ENCODE measurements around the gene HLA-DQA1. TPM values are rescaled to one million over a fixed set of nuclear protein-coding genes. Genes with fewer than 3 reads are reported as not detected.
"Not testable (repeated sequence)": the region's sequence is repeated elsewhere in the genome, so short reads cannot be mapped to it uniquely, and the experiment has no call there.

Gene HLA-DQA1
- 1,375 TPM for polyA plus RNA-seq (2012; ENCODE audit: low read depth, missing spikeins)

DNA sequence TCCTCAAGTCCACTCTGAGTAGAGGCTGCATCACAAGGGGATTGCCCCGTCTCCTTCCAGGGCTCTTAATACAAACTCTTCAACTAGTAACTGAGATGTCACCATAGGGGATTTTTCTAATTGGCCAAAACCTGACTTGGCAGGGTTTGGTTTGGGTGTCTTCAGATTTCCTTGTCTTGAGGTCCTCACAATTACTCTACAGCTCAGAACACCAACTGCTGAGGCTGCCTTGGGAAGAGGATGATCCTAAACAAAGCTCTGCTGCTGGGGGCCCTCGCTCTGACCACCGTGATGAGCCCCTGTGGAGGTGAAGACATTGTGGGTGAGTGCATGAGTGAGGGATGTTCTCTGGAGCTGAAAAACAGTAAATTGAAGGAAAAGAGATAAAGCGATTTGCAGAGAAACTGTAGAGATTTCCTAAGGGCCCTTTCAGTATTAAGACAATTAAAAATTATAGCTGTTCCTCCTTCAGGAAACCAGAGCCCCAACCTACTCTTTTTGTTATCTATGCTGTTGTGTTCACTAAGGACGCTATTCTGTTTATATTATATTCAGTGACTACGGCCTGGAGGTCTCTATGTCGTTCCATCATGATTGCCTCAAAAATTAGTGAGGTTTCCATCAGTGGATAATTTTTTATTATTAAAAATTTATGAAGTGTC, at the start of gene HLA-DQA1:
TSS of gene HLA-DQA1 (plus strand) at position 188 of the 662 bp plus-strand sequence. CDS start at position 241, 53 bp downstream.
- TF ChIP-seq POLR2AphosphoS5 (IDR thresholded peaks at IDR 0.05; ENCODE audit: low read depth, low read length) (peak; percentile 99), POLR2A (IDR thresholded peaks at IDR 0.05; ENCODE audit: low read depth, low read length) (peak; percentile 99), PAX5 (IDR thresholded peaks at IDR 0.05; ENCODE audit: insufficient read depth, low read length, severe bottlenecking) (no peak), TAF1 (IDR thresholded peaks at IDR 0.05; ENCODE audit: low read depth, low read length) (peak; percentile 97), SPI1 (IDR thresholded peaks at IDR 0.05; ENCODE audit: low read depth, low read length) (no peak), POU2F2 (IDR thresholded peaks at IDR 0.05; ENCODE audit: low read depth, low read length) (peak; percentile 82)
- DNase-seq (ENCODE audit: insufficient read length, low spot score) (no peak), FAIRE-seq (peak; percentile 89)

DNA sequence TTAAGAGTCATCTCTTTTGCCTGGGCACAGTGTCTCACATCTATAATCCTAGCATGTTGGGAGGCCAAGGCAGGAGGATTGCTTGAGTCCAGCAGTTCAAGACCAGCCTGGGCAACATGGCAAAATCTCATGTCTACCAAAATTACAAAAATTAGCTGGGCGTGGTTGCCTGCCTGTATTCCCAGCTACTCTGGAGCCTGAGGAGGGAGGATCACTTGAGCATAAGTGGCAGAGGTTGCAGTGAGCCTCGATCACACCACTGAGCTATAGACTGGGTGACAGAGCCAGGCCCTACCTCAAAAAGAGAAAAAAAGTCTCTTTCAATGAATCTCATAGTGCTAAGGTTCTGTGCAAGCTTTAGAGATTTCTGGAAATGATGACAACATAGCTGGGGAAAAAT, 49.0 kb upstream of the HLA-DQA1 start:
- FAIRE-seq (no peak), DNase-seq (ENCODE audit: insufficient read length, low spot score) (no peak)
- TF ChIP-seq PAX5 (IDR thresholded peaks at IDR 0.05; ENCODE audit: insufficient read depth, low read length, severe bottlenecking) = no peak
- TF ChIP-seq POU2F2 (IDR thresholded peaks at IDR 0.05; ENCODE audit: low read depth, low read length) = no peak
- TF ChIP-seq TAF1 (IDR thresholded peaks at IDR 0.05; ENCODE audit: low read depth, low read length) = no peak
- peak; percentile 63; the same call in 1 of the 2 replicates for TF ChIP-seq POLR2AphosphoS5 (IDR thresholded peaks at IDR 0.05; ENCODE audit: low read depth, low read length)
- no peak for TF ChIP-seq SPI1 (IDR thresholded peaks at IDR 0.05; ENCODE audit: low read depth, low read length)
- TF ChIP-seq POLR2A (IDR thresholded peaks at IDR 0.05; ENCODE audit: low read depth, low read length) = peak; percentile 47; the same call in 1 of the 2 replicates

DNA sequence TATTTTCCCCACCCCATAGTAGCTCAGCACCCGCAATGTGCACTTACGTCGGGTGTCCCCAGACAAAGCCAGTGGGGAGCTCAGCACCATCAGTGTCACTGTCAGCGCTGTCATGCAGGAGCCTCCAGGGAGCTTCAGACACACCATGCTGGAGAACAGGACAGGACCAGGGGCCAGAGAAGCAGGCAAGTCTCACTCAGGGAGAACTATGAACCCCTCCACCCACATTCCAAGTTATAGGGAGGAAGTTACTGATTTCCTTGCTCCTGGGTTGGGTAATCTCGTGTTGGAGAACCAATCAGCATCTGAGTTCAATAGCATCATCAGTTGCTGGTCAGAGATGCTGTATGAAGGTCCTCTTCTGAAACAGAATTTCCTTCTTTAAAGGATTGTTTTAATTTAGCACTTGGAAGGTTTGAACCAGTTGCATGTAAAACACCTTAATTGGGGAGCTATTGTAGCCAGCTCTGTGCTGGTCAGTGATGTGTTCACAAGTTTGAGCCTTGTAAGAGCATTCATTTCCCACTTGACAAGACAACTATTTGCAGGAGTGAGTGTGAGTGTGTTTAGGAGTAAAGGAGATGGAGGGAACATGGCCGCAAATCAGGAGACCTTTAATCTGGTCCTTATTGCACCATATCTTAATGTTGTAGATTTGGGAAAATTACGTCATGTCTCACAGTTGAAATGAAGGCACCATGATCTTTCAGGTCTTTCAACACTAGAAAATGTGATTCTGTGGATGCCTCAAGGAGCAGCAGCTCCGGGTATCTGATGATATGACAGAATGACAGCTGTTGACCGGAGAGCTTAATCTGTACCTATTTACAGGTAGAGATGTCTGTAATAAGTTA, 47.4 kb upstream of the HLA-DQA1 start, which contains the start of gene HLA-DRB1:
TSS of gene HLA-DRB1 (minus strand) at position 253 of the 854 bp plus-strand sequence. CDS start at position 147, 106 bp downstream.
- DNase-seq (ENCODE audit: insufficient read length, low spot score) (no peak), FAIRE-seq (peak; percentile 100)
- TF ChIP-seq SPI1 (IDR thresholded peaks at IDR 0.05; ENCODE audit: low read depth, low read length) (peak; percentile 46; the same call in 1 of the 2 replicates), POU2F2 (IDR thresholded peaks at IDR 0.05; ENCODE audit: low read depth, low read length) (peak; percentile 65; the same call in 1 of the 2 replicates), PAX5 (IDR thresholded peaks at IDR 0.05; ENCODE audit: insufficient read depth, low read length, severe bottlenecking) (no peak), POLR2A (IDR thresholded peaks at IDR 0.05; ENCODE audit: low read depth, low read length) (peak; percentile 97), TAF1 (IDR thresholded peaks at IDR 0.05; ENCODE audit: low read depth, low read length) (peak; percentile 95), POLR2AphosphoS5 (IDR thresholded peaks at IDR 0.05; ENCODE audit: low read depth, low read length) (peak; percentile 98)

DNA sequence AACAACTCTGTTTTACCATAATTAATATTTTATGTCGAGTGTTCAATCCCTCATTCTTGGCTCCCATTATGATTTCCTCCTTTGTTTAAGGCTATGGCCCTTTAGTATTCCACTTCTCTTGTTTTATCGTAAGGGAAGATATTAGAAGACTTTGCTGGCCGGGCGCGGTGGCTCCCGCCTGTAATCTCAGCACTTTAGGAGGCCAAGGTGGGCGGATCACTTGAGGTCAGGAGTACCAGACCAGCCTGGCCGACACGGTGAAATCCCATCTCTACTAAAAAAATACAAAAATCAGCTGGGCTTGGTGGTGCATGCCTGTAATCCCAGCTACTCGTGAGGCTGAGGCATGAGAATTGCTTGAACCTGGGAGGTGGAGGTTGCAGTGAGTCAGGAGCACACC, 46.5 kb upstream of the HLA-DQA1 start:
- DNase-seq (ENCODE audit: insufficient read length, low spot score); FAIRE-seq: not testable (repeated sequence)

DNA sequence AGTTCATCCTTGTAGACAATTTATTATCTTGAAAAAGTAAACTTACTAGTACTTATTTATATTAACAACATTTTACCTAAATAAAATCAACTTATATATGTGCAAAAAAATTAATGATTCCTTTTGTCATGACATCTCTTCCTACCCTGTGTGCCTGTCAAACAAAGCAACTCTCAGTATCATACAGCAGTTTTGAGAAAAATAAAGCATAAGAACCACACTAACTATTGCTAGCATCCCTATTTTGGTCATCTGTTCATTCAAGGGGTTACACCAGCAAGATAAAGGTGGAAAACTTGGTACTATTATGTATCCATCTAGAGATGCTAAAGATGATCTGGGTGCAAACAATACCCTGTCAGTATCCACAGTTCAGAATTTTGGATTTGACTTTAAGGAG, 40.2 kb upstream of the HLA-DQA1 start:
- DNase-seq (ENCODE audit: insufficient read length, low spot score) (no peak), FAIRE-seq (no peak)
- TF ChIP-seq POU2F2 (IDR thresholded peaks at IDR 0.05; ENCODE audit: low read depth, low read length) (no peak), POLR2A (IDR thresholded peaks at IDR 0.05; ENCODE audit: low read depth, low read length) (no peak), PAX5 (IDR thresholded peaks at IDR 0.05; ENCODE audit: insufficient read depth, low read length, severe bottlenecking) (no peak), SPI1 (IDR thresholded peaks at IDR 0.05; ENCODE audit: low read depth, low read length) (no peak), TAF1 (IDR thresholded peaks at IDR 0.05; ENCODE audit: low read depth, low read length) (no peak), POLR2AphosphoS5 (IDR thresholded peaks at IDR 0.05; ENCODE audit: low read depth, low read length) (no peak)

DNA sequence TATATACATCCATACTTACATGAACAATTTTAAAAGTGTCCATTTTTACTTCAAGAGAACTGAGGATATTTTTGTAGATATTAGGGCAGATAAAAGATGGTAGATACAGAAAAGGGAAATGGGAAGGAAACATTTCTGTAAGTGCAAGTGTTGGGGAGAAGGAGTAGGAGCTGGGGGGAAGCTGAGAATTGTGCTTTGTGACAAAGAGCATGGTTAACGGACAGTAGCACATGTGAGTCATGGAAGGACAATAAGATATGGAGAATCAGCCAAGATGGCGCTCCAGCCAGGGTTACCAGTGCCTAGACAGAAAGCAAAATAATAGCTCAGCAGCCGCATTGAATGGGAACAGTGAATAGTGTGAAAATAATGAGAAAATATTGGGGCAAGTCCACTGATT, 34.8 kb upstream of the HLA-DQA1 start:
- DNase-seq (ENCODE audit: insufficient read length, low spot score) = no peak
- peak; percentile 74 for FAIRE-seq
- TF ChIP-seq POLR2A (IDR thresholded peaks at IDR 0.05; ENCODE audit: low read depth, low read length) (no peak), POU2F2 (IDR thresholded peaks at IDR 0.05; ENCODE audit: low read depth, low read length) (no peak), TAF1 (IDR thresholded peaks at IDR 0.05; ENCODE audit: low read depth, low read length) (no peak), SPI1 (IDR thresholded peaks at IDR 0.05; ENCODE audit: low read depth, low read length) (peak; percentile 5; the same call in 1 of the 2 replicates), POLR2AphosphoS5 (IDR thresholded peaks at IDR 0.05; ENCODE audit: low read depth, low read length) (no peak)

DNA sequence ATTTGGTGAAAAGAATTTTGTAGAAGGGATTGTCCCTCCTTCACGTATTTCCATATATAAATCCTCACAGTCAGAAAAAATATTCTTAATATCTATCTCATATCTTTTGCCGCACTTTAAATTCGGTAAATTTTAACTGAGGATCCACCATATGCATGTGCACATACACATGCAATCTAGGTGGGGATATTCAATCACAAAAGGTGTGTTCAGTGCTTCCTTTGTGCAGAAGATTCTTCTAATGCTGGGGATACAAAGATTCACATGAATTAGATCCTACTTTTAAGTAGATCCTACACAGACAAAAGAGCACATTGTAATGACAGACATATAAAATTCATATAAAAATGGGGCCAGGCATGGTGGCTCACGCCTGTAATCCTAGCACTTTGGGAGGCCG, 34.0 kb upstream of the HLA-DQA1 start:
- FAIRE-seq = peak; percentile 48
- DNase-seq (ENCODE audit: insufficient read length, low spot score) = no peak
- no peak for TF ChIP-seq SPI1 (IDR thresholded peaks at IDR 0.05; ENCODE audit: low read depth, low read length)
- no peak for TF ChIP-seq POLR2AphosphoS5 (IDR thresholded peaks at IDR 0.05; ENCODE audit: low read depth, low read length)
- no peak for TF ChIP-seq PAX5 (IDR thresholded peaks at IDR 0.05; ENCODE audit: insufficient read depth, low read length, severe bottlenecking)
- TF ChIP-seq TAF1 (IDR thresholded peaks at IDR 0.05; ENCODE audit: low read depth, low read length) = no peak
- TF ChIP-seq POLR2A (IDR thresholded peaks at IDR 0.05; ENCODE audit: low read depth, low read length) = no peak
- no peak for TF ChIP-seq POU2F2 (IDR thresholded peaks at IDR 0.05; ENCODE audit: low read depth, low read length)

DNA sequence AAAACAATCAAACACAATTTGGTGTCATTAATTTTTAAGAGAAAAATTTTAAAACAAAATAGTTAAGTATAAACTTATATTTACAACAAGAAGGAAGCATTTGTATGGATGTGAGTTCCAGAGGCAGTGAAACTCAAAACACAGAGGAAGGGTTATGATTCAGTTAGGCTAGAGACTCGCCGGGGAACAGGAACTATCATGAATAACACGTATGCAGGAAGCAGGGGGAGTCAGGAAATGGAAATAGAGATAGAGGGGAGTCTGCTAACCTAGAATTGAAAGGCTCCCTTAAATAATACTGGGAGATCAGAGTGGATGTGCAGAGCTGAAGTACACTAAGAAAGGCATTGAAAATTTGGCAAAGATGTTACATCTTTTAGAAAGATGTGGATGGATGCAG, 33.3 kb upstream of the HLA-DQA1 start:
- FAIRE-seq = no peak
- TF ChIP-seq SPI1 (IDR thresholded peaks at IDR 0.05; ENCODE audit: low read depth, low read length) = 0 out of 2 replicates have a peak, but pooled peaks have one; percentile 6
- 0 out of 2 replicates have a peak, but pooled peaks have one; percentile 31 for TF ChIP-seq POLR2AphosphoS5 (IDR thresholded peaks at IDR 0.05; ENCODE audit: low read depth, low read length)
- no peak for TF ChIP-seq PAX5 (IDR thresholded peaks at IDR 0.05; ENCODE audit: insufficient read depth, low read length, severe bottlenecking)
- no peak for TF ChIP-seq TAF1 (IDR thresholded peaks at IDR 0.05; ENCODE audit: low read depth, low read length)
- no peak for TF ChIP-seq POU2F2 (IDR thresholded peaks at IDR 0.05; ENCODE audit: low read depth, low read length)
- DNase-seq (ENCODE audit: insufficient read length, low spot score) = no peak

DNA sequence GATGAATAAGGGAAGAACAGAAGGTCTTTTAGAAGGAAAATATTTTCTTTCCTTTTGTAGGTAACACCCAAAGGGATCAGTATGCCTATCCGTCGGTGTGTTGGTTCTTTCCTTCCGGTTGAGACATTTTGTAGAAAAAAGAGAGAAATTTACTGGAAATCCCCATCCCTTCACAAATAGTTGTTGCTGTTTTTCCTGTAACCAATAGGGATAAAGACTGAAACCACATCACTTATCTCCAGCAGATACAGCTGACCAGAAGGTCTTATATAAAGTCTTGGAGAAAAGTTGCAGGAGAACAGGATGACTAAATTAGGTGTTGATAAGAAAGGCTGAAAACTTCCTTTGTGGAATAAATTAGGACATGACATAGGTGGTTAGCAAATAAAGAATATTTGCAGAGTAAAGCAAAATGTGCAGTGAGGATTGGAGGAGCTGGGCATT, 32.8 kb upstream of the HLA-DQA1 start:
- TF ChIP-seq POU2F2 (IDR thresholded peaks at IDR 0.05; ENCODE audit: low read depth, low read length) = no peak
- TF ChIP-seq PAX5 (IDR thresholded peaks at IDR 0.05; ENCODE audit: insufficient read depth, low read length, severe bottlenecking) = no peak
- no peak for TF ChIP-seq TAF1 (IDR thresholded peaks at IDR 0.05; ENCODE audit: low read depth, low read length)
- 0 out of 2 replicates have a peak, but pooled peaks have one; percentile 14 for TF ChIP-seq POLR2A (IDR thresholded peaks at IDR 0.05; ENCODE audit: low read depth, low read length)
- no peak for TF ChIP-seq SPI1 (IDR thresholded peaks at IDR 0.05; ENCODE audit: low read depth, low read length)
- TF ChIP-seq POLR2AphosphoS5 (IDR thresholded peaks at IDR 0.05; ENCODE audit: low read depth, low read length) = 0 out of 2 replicates have a peak, but pooled peaks have one; percentile 37
- FAIRE-seq (peak; percentile 48), DNase-seq (ENCODE audit: insufficient read length, low spot score) (no peak)
